HG02938 (cell line): ENCODE data around the gene LRP2.
A peak's percentile ranks its signal among the peaks of the same experiment; 100 is the strongest.

ENCODE experiments used
- ATAC-seq: cut with Tn5 transposase; IDR thresholded peaks from one replicate; pipeline ENCODE4 v1.9.1; 2021; ENCODE audit warnings: mild to moderate bottlenecking, moderate library complexity; ENCODE audit not compliant: unreplicated experiment

Gene LRP2

GRCh38 chr2:169131587-169132512, 230.5 kb downstream of the LRP2 start:
- peak; percentile 79 for ATAC-seq

GRCh38 chr2:169129703-169130243, 232.6 kb downstream of the LRP2 start:
- no peak for ATAC-seq

GRCh38 chr2:169119851-169120250, 242.5 kb downstream of the LRP2 start:
- ATAC-seq = no peak

- ATAC-seq = no peak
Observed at GRCh38 chr2:169119123-169119760, 243.1 kb downstream of the LRP2 start.

GRCh38 chr2:169118060-169118459, 244.3 kb downstream of the LRP2 start:
- ATAC-seq = no peak

- ATAC-seq = no peak
Observed at GRCh38 chr2:169116993-169117392, 245.3 kb downstream of the LRP2 start.

- no peak for ATAC-seq
Observed at GRCh38 chr2:169116327-169116726, 246.0 kb downstream of the LRP2 start.

- no peak for ATAC-seq
Observed at GRCh38 chr2:169114056-169114455, 248.3 kb downstream of the LRP2 start.

- ATAC-seq = no peak
Observed at GRCh38 chr2:169112841-169113240, 249.5 kb downstream of the LRP2 start.

GRCh38 chr2:169110916-169111315, 251.4 kb downstream of the LRP2 start:
- ATAC-seq = no peak

- ATAC-seq = no peak
Observed at GRCh38 chr2:169110419-169110818, 251.9 kb downstream of the LRP2 start.

GRCh38 chr2:169109502-169110409, 252.6 kb downstream of the LRP2 start:
- peak; percentile 52 for ATAC-seq

- no peak for ATAC-seq
Observed at GRCh38 chr2:169108099-169108884, 254.0 kb downstream of the LRP2 start.

GRCh38 chr2:169107645-169108044, 254.7 kb downstream of the LRP2 start:
- ATAC-seq = peak; percentile 70

- no peak for ATAC-seq
Observed at GRCh38 chr2:169106563-169107545, 255.5 kb downstream of the LRP2 start.

- ATAC-seq = no peak
Observed at GRCh38 chr2:169106134-169106533, 256.2 kb downstream of the LRP2 start.

GRCh38 chr2:169105476-169105875, 256.9 kb downstream of the LRP2 start:
- no peak for ATAC-seq

- ATAC-seq = no peak
Observed at GRCh38 chr2:169104848-169105247, 257.5 kb downstream of the LRP2 start.

- ATAC-seq = no peak
Observed at GRCh38 chr2:169095621-169096105, 266.7 kb downstream of the LRP2 start.
